ENCODE measurements around the gene GPNMB.

The GPNMB gene

GRCh38 chr7:23277359-23277989, 30.9 kb downstream of the GPNMB start:
- Histone ChIP-seq H3K4me1 (ENCODE audit: control insufficient read depth in 5 of 5, insufficient read depth in 5 of 5, low read length in 5 of 5) (no peaks in the 10 kb centered on the region), H3K36me3 (ENCODE audit: control insufficient read depth in 5 of 5, insufficient read depth in 5 of 5, low read length in 5 of 5) (peaks cover 0 to 6% (median 0%) of the 10 kb centered on the region in 5 donors), H3K27me3 (ENCODE audit: control insufficient read depth in 5 of 5, insufficient read depth in 4 of 5, low read length in 5 of 5) (no peaks in the 10 kb centered on the region), H3K4me3 (ENCODE audit: low read depth in 1 of 5, low read length in 5 of 5) (no peak overlapping the region), H3K27ac (ENCODE audit: low read depth, low read length) (no peak overlapping the region), H3K9ac (ENCODE audit: low read length in 5 of 5) (no peak overlapping the region), H3K9me3 (ENCODE audit: control insufficient read depth in 5 of 5, low read length in 5 of 5) (no peaks in the 10 kb centered on the region)

GRCh38 chr7:23279819-23280525, 33.4 kb downstream of the GPNMB start:
- H3K4me3 ChIP-seq (ENCODE audit: low read depth in 1 of 5, low read length in 5 of 5): no peak overlapping the region
- H3K9ac ChIP-seq (ENCODE audit: low read length in 5 of 5): no peak overlapping the region
- no peaks in the 10 kb centered on the region for H3K4me1 ChIP-seq (ENCODE audit: control insufficient read depth in 5 of 5, insufficient read depth in 5 of 5, low read length in 5 of 5)
- H3K27ac ChIP-seq (ENCODE audit: low read depth, low read length): no peak overlapping the region
- H3K9me3 ChIP-seq (ENCODE audit: control insufficient read depth in 5 of 5, low read length in 5 of 5): no peaks in the 10 kb centered on the region
- H3K36me3 ChIP-seq (ENCODE audit: control insufficient read depth in 5 of 5, insufficient read depth in 5 of 5, low read length in 5 of 5): no peaks in the 10 kb centered on the region
- no peaks in the 10 kb centered on the region for H3K27me3 ChIP-seq (ENCODE audit: control insufficient read depth in 5 of 5, insufficient read depth in 4 of 5, low read length in 5 of 5)

GRCh38 chr7:23283086-23283485, 36.5 kb downstream of the GPNMB start:
- H3K9me3 ChIP-seq (ENCODE audit: control insufficient read depth in 5 of 5, low read length in 5 of 5): no peaks in the 10 kb centered on the region
- no peaks in the 10 kb centered on the region for H3K4me1 ChIP-seq (ENCODE audit: control insufficient read depth in 5 of 5, insufficient read depth in 5 of 5, low read length in 5 of 5)
- no peak overlapping the region for H3K4me3 ChIP-seq (ENCODE audit: low read depth in 1 of 5, low read length in 5 of 5)
- H3K36me3 ChIP-seq (ENCODE audit: control insufficient read depth in 5 of 5, insufficient read depth in 5 of 5, low read length in 5 of 5): no peaks in the 10 kb centered on the region
- H3K27me3 ChIP-seq (ENCODE audit: control insufficient read depth in 5 of 5, insufficient read depth in 4 of 5, low read length in 5 of 5): no peaks in the 10 kb centered on the region
- no peak overlapping the region for H3K9ac ChIP-seq (ENCODE audit: low read length in 5 of 5)
- H3K27ac ChIP-seq (ENCODE audit: low read depth, low read length): no peak overlapping the region

- H3K9ac ChIP-seq (ENCODE audit: low read length in 5 of 5): no peak overlapping the region
- H3K4me3 ChIP-seq (ENCODE audit: low read depth in 1 of 5, low read length in 5 of 5): no peak overlapping the region
- H3K27me3 ChIP-seq (ENCODE audit: control insufficient read depth in 5 of 5, insufficient read depth in 4 of 5, low read length in 5 of 5): no peaks in the 10 kb centered on the region
- H3K27ac ChIP-seq (ENCODE audit: low read depth, low read length): no peak overlapping the region
- no peaks in the 10 kb centered on the region for H3K36me3 ChIP-seq (ENCODE audit: control insufficient read depth in 5 of 5, insufficient read depth in 5 of 5, low read length in 5 of 5)
- H3K4me1 ChIP-seq (ENCODE audit: control insufficient read depth in 5 of 5, insufficient read depth in 5 of 5, low read length in 5 of 5): no peaks in the 10 kb centered on the region
- H3K9me3 ChIP-seq (ENCODE audit: control insufficient read depth in 5 of 5, low read length in 5 of 5): no peaks in the 10 kb centered on the region
Observed at GRCh38 chr7:23284871-23285270, 38.3 kb downstream of the GPNMB start.

GRCh38 chr7:23285657-23286646, 39.4 kb downstream of the GPNMB start:
- Histone ChIP-seq H3K9ac (ENCODE audit: low read length in 5 of 5) (no peak overlapping the region), H3K4me1 (ENCODE audit: control insufficient read depth in 5 of 5, insufficient read depth in 5 of 5, low read length in 5 of 5) (no peaks in the 10 kb centered on the region), H3K4me3 (ENCODE audit: low read depth in 1 of 5, low read length in 5 of 5) (no peak overlapping the region), H3K27me3 (ENCODE audit: control insufficient read depth in 5 of 5, insufficient read depth in 4 of 5, low read length in 5 of 5) (no peaks in the 10 kb centered on the region), H3K27ac (ENCODE audit: low read depth, low read length) (no peak overlapping the region), H3K36me3 (ENCODE audit: control insufficient read depth in 5 of 5, insufficient read depth in 5 of 5, low read length in 5 of 5) (no peaks in the 10 kb centered on the region), H3K9me3 (ENCODE audit: control insufficient read depth in 5 of 5, low read length in 5 of 5) (no peaks in the 10 kb centered on the region)

GRCh38 chr7:23287612-23288011, 41.0 kb downstream of the GPNMB start:
- no peak overlapping the region for H3K27ac ChIP-seq (ENCODE audit: low read depth, low read length)
- H3K27me3 ChIP-seq (ENCODE audit: control insufficient read depth in 5 of 5, insufficient read depth in 4 of 5, low read length in 5 of 5): no peaks in the 10 kb centered on the region
- no peak overlapping the region for H3K9ac ChIP-seq (ENCODE audit: low read length in 5 of 5)
- no peak overlapping the region for H3K4me3 ChIP-seq (ENCODE audit: low read depth in 1 of 5, low read length in 5 of 5)
- no peaks in the 10 kb centered on the region for H3K4me1 ChIP-seq (ENCODE audit: control insufficient read depth in 5 of 5, insufficient read depth in 5 of 5, low read length in 5 of 5)
- H3K9me3 ChIP-seq (ENCODE audit: control insufficient read depth in 5 of 5, low read length in 5 of 5): no peaks in the 10 kb centered on the region
- H3K36me3 ChIP-seq (ENCODE audit: control insufficient read depth in 5 of 5, insufficient read depth in 5 of 5, low read length in 5 of 5): no peaks in the 10 kb centered on the region

- no peak overlapping the region for H3K4me3 ChIP-seq (ENCODE audit: low read depth in 1 of 5, low read length in 5 of 5)
- H3K4me1 ChIP-seq (ENCODE audit: control insufficient read depth in 5 of 5, insufficient read depth in 5 of 5, low read length in 5 of 5): peaks cover 0 to 8% (median 0%) of the 10 kb centered on the region in 5 donors
- no peaks in the 10 kb centered on the region for H3K36me3 ChIP-seq (ENCODE audit: control insufficient read depth in 5 of 5, insufficient read depth in 5 of 5, low read length in 5 of 5)
- H3K27me3 ChIP-seq (ENCODE audit: control insufficient read depth in 5 of 5, insufficient read depth in 4 of 5, low read length in 5 of 5): no peaks in the 10 kb centered on the region
- no peak overlapping the region for H3K27ac ChIP-seq (ENCODE audit: low read depth, low read length)
- no peaks in the 10 kb centered on the region for H3K9me3 ChIP-seq (ENCODE audit: control insufficient read depth in 5 of 5, low read length in 5 of 5)
- no peak overlapping the region for H3K9ac ChIP-seq (ENCODE audit: low read length in 5 of 5)
Observed at GRCh38 chr7:23290993-23291392, 44.4 kb downstream of the GPNMB start.

GRCh38 chr7:23291957-23292560, 45.5 kb downstream of the GPNMB start:
- Histone ChIP-seq H3K27ac (ENCODE audit: low read depth, low read length) (no peak overlapping the region), H3K9me3 (ENCODE audit: control insufficient read depth in 5 of 5, low read length in 5 of 5) (no peaks in the 10 kb centered on the region), H3K36me3 (ENCODE audit: control insufficient read depth in 5 of 5, insufficient read depth in 5 of 5, low read length in 5 of 5) (no peaks in the 10 kb centered on the region), H3K9ac (ENCODE audit: low read length in 5 of 5) (no peak overlapping the region), H3K27me3 (ENCODE audit: control insufficient read depth in 5 of 5, insufficient read depth in 4 of 5, low read length in 5 of 5) (no peaks in the 10 kb centered on the region), H3K4me3 (ENCODE audit: low read depth in 1 of 5, low read length in 5 of 5) (no peak overlapping the region), H3K4me1 (ENCODE audit: control insufficient read depth in 5 of 5, insufficient read depth in 5 of 5, low read length in 5 of 5) (peaks cover 0 to 8% (median 0%) of the 10 kb centered on the region in 5 donors)

GRCh38 chr7:23292623-23293022, 46.0 kb downstream of the GPNMB start:
- no peak overlapping the region for H3K9ac ChIP-seq (ENCODE audit: low read length in 5 of 5)
- no peak overlapping the region for H3K27ac ChIP-seq (ENCODE audit: low read depth, low read length)
- H3K4me3 ChIP-seq (ENCODE audit: low read depth in 1 of 5, low read length in 5 of 5): no peak overlapping the region
- no peaks in the 10 kb centered on the region for H3K9me3 ChIP-seq (ENCODE audit: control insufficient read depth in 5 of 5, low read length in 5 of 5)
- H3K36me3 ChIP-seq (ENCODE audit: control insufficient read depth in 5 of 5, insufficient read depth in 5 of 5, low read length in 5 of 5): no peaks in the 10 kb centered on the region
- no peaks in the 10 kb centered on the region for H3K27me3 ChIP-seq (ENCODE audit: control insufficient read depth in 5 of 5, insufficient read depth in 4 of 5, low read length in 5 of 5)
- peaks cover 0 to 8% (median 0%) of the 10 kb centered on the region in 5 donors for H3K4me1 ChIP-seq (ENCODE audit: control insufficient read depth in 5 of 5, insufficient read depth in 5 of 5, low read length in 5 of 5)

All from subcutaneous abdominal adipose tissue (tissue), 5 donors.